ENCODE data around the gene SLC39A2. TPM values are rescaled to one million over a fixed set of nuclear protein-coding genes. Genes with fewer than 3 reads are reported as not detected.

SLC39A2 gene
- total RNA-seq, 1 donor from 2014 or later: not detected

DNA sequence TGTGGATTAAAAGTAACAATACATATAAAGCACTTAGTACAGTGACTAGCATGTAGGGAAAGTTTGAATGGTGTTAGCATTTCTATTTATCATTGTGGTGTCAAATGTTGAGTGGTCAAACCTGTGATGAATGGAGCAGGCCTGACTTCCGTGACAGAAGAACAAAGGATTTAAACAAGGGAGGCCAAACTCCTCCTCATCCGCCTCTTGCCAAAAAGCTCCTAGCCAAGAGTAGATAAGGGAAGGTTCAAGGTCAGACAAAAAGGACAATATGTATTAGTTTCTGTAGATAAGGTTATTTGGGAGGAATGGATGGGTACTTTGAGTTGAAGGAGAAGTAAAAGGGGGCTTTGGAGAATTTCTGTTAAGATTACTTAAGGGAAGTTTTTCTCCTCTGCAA lies 49.5 kb downstream of the SLC39A2 start:
- no peak for DNase-seq (ENCODE audit: low read depth)
- TF ChIP-seq CTCF (conservative IDR thresholded peaks at IDR 0.05; ENCODE audit: low read depth, low read length): no peak

DNA sequence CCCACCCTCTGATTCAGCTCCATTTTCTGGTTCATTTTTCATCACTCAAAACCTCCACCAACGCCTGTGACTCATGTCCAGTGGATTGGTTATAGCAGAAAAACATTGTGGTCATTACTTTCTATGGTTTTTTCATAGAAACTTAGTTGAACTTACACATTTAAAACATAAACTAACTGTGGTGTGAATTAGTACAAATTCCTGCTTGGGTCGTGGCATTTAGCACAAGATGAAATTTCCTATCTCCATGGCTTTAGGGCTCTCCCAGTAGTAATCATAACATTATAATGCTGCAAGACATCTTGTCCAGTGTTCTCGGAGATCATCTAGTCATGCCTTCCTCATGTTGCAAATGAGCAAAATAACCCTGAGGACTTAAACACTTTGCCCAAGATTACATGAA lies 50.2 kb downstream of the SLC39A2 start:
- DNase-seq (ENCODE audit: low read depth): no peak
- no peak overlapping the region for H3K4me3 ChIP-seq (ENCODE audit: low read depth, low read length)
- TF ChIP-seq CTCF (conservative IDR thresholded peaks at IDR 0.05; ENCODE audit: low read depth, low read length): no peak

More for the DNA sequence above, 49.5 kb downstream of the SLC39A2 start:
- H3K4me3 ChIP-seq (ENCODE audit: low read depth, low read length): no peak overlapping the region

- no peak overlapping the region for H3K4me3 ChIP-seq (ENCODE audit: low read depth, low read length)
- TF ChIP-seq CTCF (conservative IDR thresholded peaks at IDR 0.05; ENCODE audit: low read depth, low read length): no peak
- no peak for DNase-seq (ENCODE audit: low read depth)
Observed at GRCh38 chr14:21050597-21050996, 51.5 kb downstream of the SLC39A2 start.

Other genes starting within 250 kb of the SLC39A2 start
- not detected in 2 replicates for gene EDDM3B, start 230.9 kb upstream of the SLC39A2 start, total RNA-seq
- gene RNASE6, start 218.0 kb upstream of the SLC39A2 start, total RNA-seq: 0.14 and 0.81 TPM in 2 replicates
- 0.40 TPM in 1 of 2 replicates, not detected in the other for gene RNASE1, start 196.4 kb upstream of the SLC39A2 start, total RNA-seq
- not detected in 2 replicates for gene RNASE3, start 107.9 kb upstream of the SLC39A2 start, total RNA-seq
- not detected in 2 replicates for gene RNASE2, start 43.8 kb upstream of the SLC39A2 start, total RNA-seq
- gene METTL17, start 9.3 kb upstream of the SLC39A2 start, total RNA-seq: 63.5 and 118 TPM in 2 replicates
- 6.7 and 16.0 TPM in 2 replicates for gene NDRG2, start 25.8 kb downstream of the SLC39A2 start, total RNA-seq
- not detected in 2 replicates for gene TPPP2, start 30.9 kb downstream of the SLC39A2 start, total RNA-seq
- not detected in 2 replicates for gene RNASE13, start 35.5 kb downstream of the SLC39A2 start, total RNA-seq
- 0.86 TPM in 1 of 2 replicates, not detected in the other for gene RNASE7, start 43.1 kb downstream of the SLC39A2 start, total RNA-seq
- not detected in 2 replicates for gene RNASE8, start 58.5 kb downstream of the SLC39A2 start, total RNA-seq
- gene ARHGEF40, start 71.0 kb downstream of the SLC39A2 start, total RNA-seq: 24.2 and 42.7 TPM in 2 replicates
- 11.2 and 18.6 TPM in 2 replicates for gene ZNF219, start 99.4 kb downstream of the SLC39A2 start, total RNA-seq
- gene TMEM253, start 101.8 kb downstream of the SLC39A2 start, total RNA-seq: 0.43 TPM in 1 of 2 replicates, not detected in the other
- gene OR5AU1, start 156.8 kb downstream of the SLC39A2 start, total RNA-seq: not detected in 2 replicates

Data from epithelial cell of proximal tubule (primary cell).